Subcutaneous preadipocyte (primary cell): ENCODE data around the gene SIX4. TPM values are rescaled to one million over a fixed set of nuclear protein-coding genes. Genes with fewer than 3 reads are reported as not detected.

Experiments
- total RNA-seq: library from RNA; depleted of rRNA; stranded (reverse); fragments of >200 nt; gene quantifications from 2 replicates; pipeline ENCODE4 v1.2.3, GENCODE V29; 2012

The SIX4 gene
- 3.3 and 10.8 TPM in 2 replicates for total RNA-seq

DNA sequence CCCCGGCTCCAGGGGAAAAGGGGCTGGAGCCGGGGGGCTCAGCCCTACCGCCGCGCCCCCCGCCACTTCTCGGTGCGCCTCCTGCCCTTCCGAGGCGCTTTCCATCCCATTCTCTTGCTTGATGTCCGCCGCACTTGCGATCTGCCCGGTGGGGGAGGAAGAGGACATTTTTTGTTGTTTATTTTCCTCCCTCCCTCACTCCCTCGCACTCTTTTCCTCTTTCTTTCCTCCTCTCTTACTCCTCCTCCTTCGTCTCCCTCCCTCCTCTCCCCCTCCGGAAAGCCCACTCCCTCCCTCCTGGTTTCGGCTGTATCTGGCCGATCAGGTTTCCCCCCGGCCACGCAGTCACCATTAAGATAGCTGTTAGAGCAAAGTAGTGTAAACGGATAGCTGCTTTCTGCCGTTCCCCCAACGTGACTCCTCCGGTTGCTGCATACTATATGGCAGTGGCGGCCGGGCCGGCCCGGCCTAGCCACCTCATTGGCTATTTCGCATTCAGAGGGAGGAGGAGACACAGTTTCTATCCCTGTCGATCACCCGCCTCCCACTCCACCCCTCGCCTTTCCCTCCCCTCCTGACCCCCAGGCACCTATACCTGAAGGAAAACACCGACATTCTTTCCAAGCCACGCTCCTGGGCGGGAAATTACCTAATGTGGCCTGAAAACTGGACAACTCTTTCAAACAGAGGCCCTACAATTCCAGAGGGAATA is at the start of gene SIX4:
Gene SIX4 (minus strand): TSS at position 445 of the 712 bp plus-strand sequence. CDS start 277 bp downstream, at position 168.

DNA sequence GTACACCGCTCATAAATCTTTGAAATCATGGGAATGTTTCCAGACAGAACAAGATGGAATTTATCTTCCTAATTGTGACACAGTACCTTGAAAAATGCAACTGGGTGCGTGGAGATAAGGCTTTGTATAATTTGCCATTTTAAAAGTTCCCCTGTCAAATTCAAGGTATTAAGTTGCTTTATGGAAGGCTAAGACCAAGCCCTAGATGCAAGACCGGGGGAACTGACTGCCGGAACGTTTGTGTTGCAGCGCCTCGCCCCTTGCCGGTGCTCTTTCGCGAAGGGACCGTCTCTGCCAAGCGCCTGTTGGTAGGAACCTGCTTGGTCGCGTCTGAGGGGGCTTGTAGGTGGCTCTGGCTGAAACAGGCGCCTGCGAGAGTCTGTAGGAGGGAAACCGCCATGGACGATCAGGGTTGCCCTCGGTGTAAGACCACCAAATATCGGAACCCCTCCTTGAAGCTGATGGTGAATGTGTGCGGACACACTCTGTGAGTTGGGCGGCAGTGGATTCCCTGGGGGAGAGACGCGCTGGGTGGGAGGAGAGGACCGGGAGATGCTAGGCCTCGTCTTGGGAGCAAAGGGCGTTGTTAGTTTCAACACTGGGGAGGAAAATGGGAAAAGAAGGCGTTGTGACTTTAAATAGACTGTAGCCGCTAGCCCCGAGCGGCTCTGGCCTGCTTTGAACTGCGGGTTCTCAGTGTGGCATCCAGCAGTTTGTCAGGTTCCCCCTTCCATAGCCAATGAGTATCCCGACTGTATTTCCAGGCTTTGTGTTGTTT is 10.5 kb upstream of the SIX4 start, which contains the start of gene MNAT1:
Gene MNAT1 (plus strand): TSS at position 297 of the 778 bp plus-strand sequence. CDS start 102 bp downstream, at position 399.

Other genes starting within 250 kb of the SIX4 start
- gene C14orf39, start 238.3 kb downstream of the SIX4 start, total RNA-seq, result 0.20 TPM in 1 of 2 replicates, not detected in the other
- not detected in 2 replicates for gene SIX6, start 215.2 kb downstream of the SIX4 start, total RNA-seq
- gene SIX1, start 74.9 kb downstream of the SIX4 start, total RNA-seq, result 3.3 and 13.1 TPM in 2 replicates
- gene MNAT1, start 10.4 kb upstream of the SIX4 start, total RNA-seq, result 38.9 and 53.4 TPM in 2 replicates